HepG2 (cell line): Measurements from ENCODE around the gene FAM124A. TPM values are rescaled to one million over a fixed set of nuclear protein-coding genes. Genes with fewer than 3 reads are reported as not detected.

Experiments
- ATAC-seq: fragments of 200-7000 bp; cut with Tn5 transposase; 3 replicates; pipeline ENCODE4 v1.9.1; 2020; ENCODE audit warnings: mild to moderate bottlenecking, moderate library complexity
- BruUV-seq: library from RNA; stranded (reverse); fragments of 400-500 nt; replicated peaks from 2 replicates; lab custom pipeline; 2021; lab: Mats Ljungman, UMichigan
- CTCF ChIA-PET: fragments of 300-600 bp; formaldehyde crosslinking; extraction: SDS; loops from one replicate; lab custom pipeline; 2021; ENCODE audit warnings: low total read pairs, inconsistent platforms, low intra/inter-chr PET ratio; lab: Yijun Ruan, JAX
- POLR2A ChIA-PET: fragments of 350-600 bp; sonication (Branson Sonifier 250); formaldehyde crosslinking; loops from one replicate; lab custom pipeline; 2020; ENCODE audit warnings: antibody characterized with exemption, inconsistent platforms; lab: Yijun Ruan, JAX
- DNase-seq: peaks from one replicate; pipeline ENCODE4 v3.0.0-alpha.2; 2015; ENCODE audit warnings: low spot score
- FAIRE-seq: peaks from 3 replicates; lab custom pipeline; 2011; peaks lifted over from hg19 to GRCh38; lab: Jason Lieb, UNC
- H2AFZ ChIP-seq: one replicate; pipeline ENCODE4 v1.6.1; 2011; ENCODE audit warnings: low read length, inconsistent platforms
- H3K27ac ChIP-seq: fragments of 300-600 bp; 3 replicates; pipeline ENCODE4 v1.8.0; 2011; ENCODE audit warnings: mixed run types, mild to moderate bottlenecking, mixed read lengths, low read length, inconsistent platforms; ENCODE audit not compliant: insufficient read depth; ENCODE audit errors: extremely low read length
- H3K27me3 ChIP-seq, 2 experiments: fragments of 200-600 bp in 1 of 2; 2 replicates in 1 of 2; 3 replicates in 1 of 2; pipeline versions ENCODE4 v1.6.0 to v1.8.0; 2011; ENCODE audit warnings: low read length in 2 of 2, mild to moderate bottlenecking in 2 of 2, moderate library complexity in 2 of 2, inconsistent platforms in 1 of 2; ENCODE audit not compliant: insufficient read depth in 2 of 2, control insufficient read depth in 1 of 2
- H3K36me3 ChIP-seq, 2 experiments: fragments of 200-600 bp in 1 of 2; replicated peaks in 1 of 2; 2 replicates in 1 of 2; 3 replicates in 1 of 2; pipeline versions ENCODE4 v1.5.1 to v1.8.0; 2011; ENCODE audit warnings: low read length in 2 of 2, inconsistent platforms in 1 of 2; ENCODE audit not compliant: insufficient read depth in 2 of 2, control insufficient read depth in 1 of 2
- H3K4me1 ChIP-seq: 2 replicates; pipeline ENCODE4 v1.5.1; 2012; ENCODE audit warnings: low read length, inconsistent platforms; ENCODE audit not compliant: insufficient read depth
- H3K4me2 ChIP-seq: 2 replicates; pipeline ENCODE4 v1.6.0; 2011; ENCODE audit warnings: low read depth, low read length, inconsistent platforms
- H3K4me3 ChIP-seq, 3 experiments: fragments of 200-600 bp in 1 of 3; sonication (generic), shearing (Covaris generic) in 1 of 3; replicated peaks in 1 of 3; 2 replicates each; pipeline ENCODE4 v1.5.1; 2011 to 2016; ENCODE audit warnings: low read length in 3 of 3, inconsistent platforms in 2 of 3, low read depth in 2 of 3, mild to moderate bottlenecking in 2 of 3, control low read depth in 1 of 3, mixed read lengths in 1 of 3; ENCODE audit not compliant: insufficient read depth in 1 of 3
- H3K79me2 ChIP-seq: one replicate; pipeline ENCODE4 v1.6.1; 2011; ENCODE audit warnings: low read length, inconsistent platforms; ENCODE audit not compliant: insufficient read depth
- H3K9ac ChIP-seq: 2 replicates; pipeline ENCODE4 v1.6.0; 2011; ENCODE audit warnings: mild to moderate bottlenecking, low read depth, low read length, inconsistent platforms; ENCODE audit not compliant: insufficient read depth
- H3K9me3 ChIP-seq: 2 replicates; pipeline ENCODE4 v1.5.1; 2012; ENCODE audit warnings: mild to moderate bottlenecking, low read length
- H4K20me1 ChIP-seq: 2 replicates; pipeline ENCODE4 v1.6.0; 2011; ENCODE audit warnings: inconsistent platforms, mild to moderate bottlenecking, low read length, moderate library complexity; ENCODE audit not compliant: insufficient read depth
- KDM3A ChIP-seq: IDR thresholded peaks from 2 replicates; pipeline ENCODE4 v1.6.1; 2018; ENCODE audit warnings: low read depth, missing compliant biosample characterization
- KLF12 ChIP-seq: sonication (generic); formaldehyde crosslinking; IDR thresholded peaks from 2 replicates; pipeline ENCODE4 v1.4.0; 2020; ENCODE audit warnings: missing genetic modification reagents, borderline replicate concordance
- NFE2L2 ChIP-seq: fragments of 150-350 bp; IDR thresholded peaks from 2 replicates; pipeline ENCODE4 v1.6.1; 2014; ENCODE audit warnings: low read length
- RORA ChIP-seq: sonication (generic); formaldehyde crosslinking; IDR thresholded peaks from 2 replicates; pipeline ENCODE4 v1.5.0; 2020; ENCODE audit warnings: mild to moderate bottlenecking, missing genetic modification reagents, moderate library complexity
- SP2 ChIP-seq: sonication (generic); formaldehyde crosslinking; IDR thresholded peaks from 2 replicates; pipeline ENCODE4 v1.5.1; 2020; ENCODE audit warnings: mild to moderate bottlenecking, missing genetic modification reagents
- ZBTB37 ChIP-seq: sonication (generic); formaldehyde crosslinking; IDR thresholded peaks from 2 replicates; pipeline ENCODE4 v1.4.0; 2020; ENCODE audit warnings: mild to moderate bottlenecking, missing genetic modification reagents
- ZBTB7B ChIP-seq: sonication (generic); formaldehyde crosslinking; IDR thresholded peaks from 2 replicates; pipeline ENCODE4 v1.4.0; 2020; ENCODE audit warnings: missing genetic modification reagents
- ZNF224 ChIP-seq: sonication (generic); formaldehyde crosslinking; IDR thresholded peaks from 2 replicates; pipeline ENCODE4 v1.5.0; 2020; ENCODE audit warnings: mild to moderate bottlenecking, missing genetic modification reagents
- ZNF232 ChIP-seq: sonication (generic); formaldehyde crosslinking; IDR thresholded peaks from 2 replicates; pipeline ENCODE4 v1.4.0; 2020; ENCODE audit warnings: missing genetic modification reagents, borderline replicate concordance
- ZNF280B ChIP-seq: sonication (generic); formaldehyde crosslinking; IDR thresholded peaks from 2 replicates; pipeline ENCODE4 v1.5.0; 2020; ENCODE audit warnings: missing genetic modification reagents, mild to moderate bottlenecking, borderline replicate concordance
- ZNF800 ChIP-seq: sonication (generic); formaldehyde crosslinking; IDR thresholded peaks from 2 replicates; pipeline ENCODE4 v1.4.0; 2020; ENCODE audit warnings: missing genetic modification reagents
- WGBS: methylation state at CpG from one replicate; pipeline ENCODE4 v1.1.6; 2017; ENCODE audit warnings: low lambda C conversion rate; 5-methylcytosine and 5-hydroxymethylcytosine counted together
- in situ Hi-C: cut with HindIII; loops from 2 replicates; pipeline ENCODE4 v1.10.0; 2017; ENCODE audit warnings: low pct_unique_long_range_greater_than_20kb; ENCODE audit not compliant: extremely low pct_ligation_motif_present
- intact Hi-C: fragments of 100-400 bp; cut with micrococcal nuclease; formaldehyde crosslinking; loops from one replicate; pipeline ENCODE4 v1.10.0; 2022; ENCODE audit not compliant: unreplicated experiment
- polyA plus RNA-seq, 8 experiments: library from polyadenylated mRNA; depleted of rRNA in 3 of 8; stranded (reverse) in 7 of 8; unstranded in 1 of 8; fragments of >200 nt; fragmentation: Illumina TruSeq in 4 of 8; extraction: Trizol in 4 of 8; gene quantifications; 2 replicates each; pipeline versions ENCODE4 v1.2.1 to v1.2.3, GENCODE V29; 2011 to 2016; ENCODE audit warnings: low read depth in 4 of 8, missing spikeins in 1 of 8, mixed read lengths in 1 of 8; ENCODE audit not compliant: insufficient read depth in 1 of 8
- total RNA-seq, 5 experiments: library from RNA; depleted of rRNA; stranded (reverse); fragments of >200 nt; fragmentation: Illumina TruSeq; extraction: Trizol; gene quantifications; 2 replicates each; pipeline ENCODE4 v1.2.3, GENCODE V29; 2016; ENCODE audit warnings: low read depth in 1 of 5

FAM124A gene
- total and polyA plus RNA-seq, 2 of the 13 experiments (the other 11 are each of a cell fraction or from before 2014, with no cell fraction given) = not detected

DNA sequence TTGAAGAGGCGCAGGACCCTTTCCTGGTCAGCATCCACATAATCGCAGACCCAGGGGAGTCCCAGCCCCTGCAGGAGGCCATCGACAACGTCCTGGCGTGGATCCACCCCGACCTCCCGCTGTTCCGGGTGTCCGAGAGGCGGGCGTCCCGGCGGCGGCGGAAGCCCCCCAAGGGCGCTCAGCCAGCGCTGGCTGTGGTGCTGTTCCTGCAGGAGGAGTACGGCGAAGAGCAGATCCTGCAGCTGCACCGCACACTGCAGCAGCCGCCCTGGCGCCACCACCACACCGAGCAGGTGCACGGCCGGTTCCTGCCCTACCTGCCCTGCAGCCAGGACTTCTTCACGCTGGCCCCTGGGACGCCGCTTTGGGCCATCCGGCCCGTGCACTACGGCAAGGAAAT lies 29.3 kb downstream of the FAM124A start:
- ATAC-seq (no peak), FAIRE-seq (no peak), DNase-seq (no peak)
- Histone ChIP-seq H3K36me3 (no peaks in the 10 kb centered on the region), H3K4me1 (no peaks in the 10 kb centered on the region), H4K20me1 (no peaks in the 10 kb centered on the region), H3K27me3 (peaks cover 6 to 33% of the 10 kb centered on the region in 2 experiments; a peak in 4 of 5 replicates), H3K27ac (no peak overlapping the region), H2AFZ (no peak overlapping the region), H3K4me2 (no peak overlapping the region), H3K79me2 (no peaks in the 10 kb centered on the region), H3K9ac (no peak overlapping the region), H3K4me3 (no peak overlapping the region), H3K9me3 (no peaks in the 10 kb centered on the region)
- WGBS = 42% methylated on average over 12 of the region's 31 CpGs
- in situ Hi-C loops = no loop called here
- BruUV-seq = no TSS peak
- POLR2A ChIA-PET = no interaction called here
- CTCF ChIA-PET = no interaction called here
- intact Hi-C loops = no loop called here
- TF ChIP-seq SP2 (CRISPR knock-in tag) (no peak), ZBTB37 (no peak), ZNF224 (CRISPR knock-in tag) (no peak), KLF12 (CRISPR knock-in tag) (no peak), ZBTB7B (CRISPR knock-in tag) (no peak), ZNF280B (CRISPR knock-in tag) (no peak), ZNF800 (CRISPR knock-in tag) (no peak), ZNF232 (CRISPR knock-in tag) (no peak), RORA (CRISPR knock-in tag) (no peak), KDM3A (CRISPR knock-in tag) (no peak), NFE2L2 (no peak)
